Measurements from ENCODE around the gene GNPNAT1.

GRCh38 chr14:52781629-52782028 is 9.8 kb downstream of the GNPNAT1 start:
- TF ChIP-seq, protein P1, sequence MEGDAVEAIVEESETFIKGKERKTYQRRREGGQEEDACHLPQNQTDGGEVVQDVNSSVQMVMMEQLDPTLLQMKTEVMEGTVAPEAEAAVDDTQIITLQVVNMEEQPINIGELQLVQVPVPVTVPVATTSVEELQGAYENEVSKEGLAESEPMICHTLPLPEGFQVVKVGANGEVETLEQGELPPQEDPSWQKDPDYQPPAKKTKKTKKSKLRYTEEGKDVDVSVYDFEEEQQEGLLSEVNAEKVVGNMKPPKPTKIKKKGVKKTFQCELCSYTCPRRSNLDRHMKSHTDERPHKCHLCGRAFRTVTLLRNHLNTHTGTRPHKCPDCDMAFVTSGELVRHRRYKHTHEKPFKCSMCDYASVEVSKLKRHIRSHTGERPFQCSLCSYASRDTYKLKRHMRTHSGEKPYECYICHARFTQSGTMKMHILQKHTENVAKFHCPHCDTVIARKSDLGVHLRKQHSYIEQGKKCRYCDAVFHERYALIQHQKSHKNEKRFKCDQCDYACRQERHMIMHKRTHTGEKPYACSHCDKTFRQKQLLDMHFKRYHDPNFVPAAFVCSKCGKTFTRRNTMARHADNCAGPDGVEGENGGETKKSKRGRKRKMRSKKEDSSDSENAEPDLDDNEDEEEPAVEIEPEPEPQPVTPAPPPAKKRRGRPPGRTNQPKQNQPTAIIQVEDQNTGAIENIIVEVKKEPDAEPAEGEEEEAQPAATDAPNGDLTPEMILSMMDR (conservative IDR thresholded peaks at IDR 0.05; ENCODE audit: low read depth in 2 of 2): no peak
- TF ChIP-seq EZH2 (IDR thresholded peaks at IDR 0.05; ENCODE audit: low read depth, unreplicated experiment) (no peak), REST (IDR thresholded peaks at IDR 0.05; ENCODE audit: unreplicated experiment) (no peak)
